ENCODE measurements around the gene RAPGEF1.

RAPGEF1 gene

GRCh38 chr9:131528886-131529505 lies 210.9 kb downstream of the RAPGEF1 start:
- H3K36me3 ChIP-seq (ENCODE audit: control insufficient read depth, low read depth, low read length), result peaks cover 47% of the 10 kb centered on the region
- peaks cover 4% of the 10 kb centered on the region for H3K4me1 ChIP-seq (ENCODE audit: control insufficient read depth, low read depth, low read length)
- no peak overlapping the region for H3K9ac ChIP-seq (ENCODE audit: low read length)
- H3K4me3 ChIP-seq (ENCODE audit: low read length), result no peak overlapping the region
- H3K27ac ChIP-seq (ENCODE audit: low read length), result no peak overlapping the region
- no peaks in the 10 kb centered on the region for H3K9me3 ChIP-seq (ENCODE audit: control insufficient read depth, low read depth, low read length)
- H3K27me3 ChIP-seq (ENCODE audit: control insufficient read depth, insufficient read depth, low read length), result no peaks in the 10 kb centered on the region

DNA sequence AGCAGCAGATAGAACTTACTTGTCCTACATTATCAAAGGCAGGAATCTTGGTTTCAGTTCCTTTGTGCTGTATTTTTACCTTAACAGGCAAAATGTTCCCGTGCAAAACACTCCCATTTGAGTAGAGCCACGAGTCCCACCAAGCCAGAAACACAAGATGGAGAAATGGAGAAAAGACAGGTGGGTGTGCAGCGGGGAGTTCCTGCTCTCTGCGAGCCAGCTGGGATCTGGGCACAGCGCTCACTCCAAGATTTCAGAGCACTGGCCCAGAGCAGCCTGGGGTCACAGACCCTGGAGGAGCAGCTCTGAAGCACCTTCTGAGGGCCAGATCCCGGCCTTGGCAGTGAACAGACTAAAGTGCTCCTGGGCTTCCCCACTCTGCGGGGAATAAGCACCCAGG lies 211.7 kb downstream of the RAPGEF1 start:
- Histone ChIP-seq H3K27ac (ENCODE audit: low read length) (no peak overlapping the region), H3K9ac (ENCODE audit: low read length) (no peak overlapping the region), H3K4me1 (ENCODE audit: control insufficient read depth, low read depth, low read length) (peaks cover 4% of the 10 kb centered on the region), H3K4me3 (ENCODE audit: low read length) (no peak overlapping the region), H3K27me3 (ENCODE audit: control insufficient read depth, insufficient read depth, low read length) (no peaks in the 10 kb centered on the region), H3K9me3 (ENCODE audit: control insufficient read depth, low read depth, low read length) (no peaks in the 10 kb centered on the region), H3K36me3 (ENCODE audit: control insufficient read depth, low read depth, low read length) (peaks cover 50% of the 10 kb centered on the region)
